HUES48 (cell line): ENCODE data around the gene RHBDD1.

ENCODE experiments used
- H3K27ac ChIP-seq: one replicate; pipeline ENCODE4 v1.7.0; 2013; ENCODE audit warnings: low read depth, low read length, inconsistent platforms
- H3K27me3 ChIP-seq: 2 replicates; pipeline ENCODE4 v1.6.1; 2013; ENCODE audit warnings: mild to moderate bottlenecking, low read length; ENCODE audit not compliant: control insufficient read depth, insufficient read depth
- H3K36me3 ChIP-seq: 2 replicates; pipeline ENCODE4 v1.6.1; 2013; ENCODE audit warnings: low read length; ENCODE audit not compliant: control insufficient read depth, insufficient read depth
- H3K4me1 ChIP-seq: 2 replicates; pipeline ENCODE4 v1.6.1; 2013; ENCODE audit warnings: mild to moderate bottlenecking, low read length; ENCODE audit not compliant: control insufficient read depth, insufficient read depth
- H3K4me3 ChIP-seq: 2 replicates; pipeline ENCODE4 v1.5.1; 2013; ENCODE audit warnings: mild to moderate bottlenecking, low read depth, low read length
- H3K9ac ChIP-seq: 2 replicates; pipeline ENCODE4 v1.6.1; 2013; ENCODE audit warnings: mild to moderate bottlenecking, low read depth, low read length, moderate library complexity
- H3K9me3 ChIP-seq: 2 replicates; pipeline ENCODE4 v1.6.1; 2013; ENCODE audit warnings: low read length; ENCODE audit not compliant: control insufficient read depth, insufficient read depth

Gene RHBDD1

GRCh38 chr2:227010433-227010832 lies 174.6 kb downstream of the RHBDD1 start:
- H3K4me1 ChIP-seq: peaks cover 6% of the 10 kb centered on the region; the same call in 1 of the 2 replicates
- H3K9ac ChIP-seq: no peak overlapping the region
- H3K4me3 ChIP-seq: no peak overlapping the region
- H3K9me3 ChIP-seq: no peaks in the 10 kb centered on the region
- no peaks in the 10 kb centered on the region for H3K27me3 ChIP-seq
- no peaks in the 10 kb centered on the region for H3K36me3 ChIP-seq
- no peak overlapping the region for H3K27ac ChIP-seq

DNA sequence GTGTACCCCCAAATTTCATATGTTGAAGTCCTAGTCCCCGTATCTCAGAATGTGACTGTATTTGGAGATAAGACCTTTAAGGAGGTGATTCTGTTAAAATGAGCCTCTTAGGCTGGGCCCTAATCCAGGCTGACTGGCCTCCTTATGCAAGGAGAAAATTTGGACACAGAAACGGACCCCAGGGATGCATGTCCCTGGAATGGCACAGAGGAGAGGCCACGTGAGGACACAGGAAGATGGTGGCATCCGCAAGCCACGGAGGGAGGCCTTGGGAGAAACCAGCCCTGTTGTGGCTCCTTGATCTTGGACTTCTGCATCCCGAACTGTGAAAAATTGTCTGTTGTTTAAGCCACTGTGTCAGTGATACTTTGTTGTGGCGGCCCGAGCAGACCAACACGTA lies 177.5 kb downstream of the RHBDD1 start:
- no peaks in the 10 kb centered on the region for H3K9me3 ChIP-seq
- H3K9ac ChIP-seq: no peak overlapping the region
- H3K4me1 ChIP-seq: no peaks in the 10 kb centered on the region
- no peak overlapping the region for H3K4me3 ChIP-seq
- no peak overlapping the region for H3K27ac ChIP-seq
- H3K36me3 ChIP-seq: no peaks in the 10 kb centered on the region
- no peaks in the 10 kb centered on the region for H3K27me3 ChIP-seq

GRCh38 chr2:227013881-227014280 lies 178.0 kb downstream of the RHBDD1 start:
- Histone ChIP-seq H3K36me3 (no peaks in the 10 kb centered on the region), H3K9me3 (no peaks in the 10 kb centered on the region)

GRCh38 chr2:227016894-227017293 lies 181.0 kb downstream of the RHBDD1 start:
- Histone ChIP-seq H3K27me3 (no peaks in the 10 kb centered on the region), H3K9ac (no peak overlapping the region), H3K9me3 (no peaks in the 10 kb centered on the region), H3K4me1 (no peaks in the 10 kb centered on the region), H3K27ac (no peak overlapping the region), H3K4me3 (no peak overlapping the region), H3K36me3 (no peaks in the 10 kb centered on the region)

More at GRCh38 chr2:227013881-227014280, 178.0 kb downstream of the RHBDD1 start:
- H3K27ac ChIP-seq: no peak overlapping the region
- no peak overlapping the region for H3K9ac ChIP-seq
- no peaks in the 10 kb centered on the region for H3K4me1 ChIP-seq
- no peak overlapping the region for H3K4me3 ChIP-seq
- H3K27me3 ChIP-seq: no peaks in the 10 kb centered on the region

GRCh38 chr2:227020416-227020815 lies 184.6 kb downstream of the RHBDD1 start:
- H3K27me3 ChIP-seq: no peaks in the 10 kb centered on the region
- H3K27ac ChIP-seq: no peak overlapping the region
- H3K4me3 ChIP-seq: no peak overlapping the region
- H3K9me3 ChIP-seq: no peaks in the 10 kb centered on the region
- H3K4me1 ChIP-seq: peaks cover 6% of the 10 kb centered on the region; the same call in 1 of the 2 replicates
- H3K36me3 ChIP-seq: no peaks in the 10 kb centered on the region
- no peak overlapping the region for H3K9ac ChIP-seq

DNA sequence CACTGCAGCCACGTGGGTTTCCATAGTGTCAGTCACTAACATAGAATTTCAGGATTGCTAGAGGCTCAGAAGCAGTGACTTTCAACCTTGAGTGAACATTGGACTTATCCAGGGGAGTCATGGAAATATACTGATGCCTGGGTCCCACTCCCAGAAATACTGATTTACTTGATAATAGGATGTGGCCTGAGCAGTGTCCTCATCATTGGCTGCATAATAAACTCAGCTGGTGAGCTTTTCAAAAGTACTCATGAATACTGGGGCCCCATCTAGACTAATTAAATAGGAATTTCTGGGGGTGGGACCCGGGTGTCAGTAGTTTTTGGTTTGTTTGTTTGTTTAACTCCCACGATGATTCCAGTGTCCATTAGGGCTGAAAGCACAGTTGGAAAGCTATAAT lies 186.8 kb downstream of the RHBDD1 start:
- peaks cover 6% of the 10 kb centered on the region; the same call in 1 of the 2 replicates for H3K4me1 ChIP-seq
- H3K27me3 ChIP-seq: no peaks in the 10 kb centered on the region
- H3K36me3 ChIP-seq: no peaks in the 10 kb centered on the region
- no peak overlapping the region for H3K27ac ChIP-seq
- no peaks in the 10 kb centered on the region for H3K9me3 ChIP-seq
- no peak overlapping the region for H3K9ac ChIP-seq
- H3K4me3 ChIP-seq: no peak overlapping the region

DNA sequence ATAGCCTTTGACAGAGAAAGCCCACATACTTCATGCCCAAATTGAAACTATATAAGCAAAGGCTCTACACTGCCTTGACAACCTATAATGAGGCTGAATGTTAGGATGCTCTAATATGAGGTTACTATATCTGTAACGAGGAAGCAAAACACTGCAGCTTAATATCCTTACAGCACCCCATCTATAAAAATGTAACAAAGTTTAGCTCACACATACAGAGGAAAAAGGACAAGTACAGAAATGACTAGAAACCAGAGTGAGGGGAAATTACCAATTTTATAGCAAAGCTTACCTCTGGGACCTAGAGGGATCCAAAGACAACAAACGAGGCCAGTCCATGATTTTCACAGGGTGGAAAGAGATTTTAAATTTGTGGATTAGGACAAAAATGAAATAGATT lies 189.7 kb downstream of the RHBDD1 start:
- no peak overlapping the region for H3K9ac ChIP-seq
- H3K27me3 ChIP-seq: no peaks in the 10 kb centered on the region
- no peak overlapping the region for H3K4me3 ChIP-seq
- no peaks in the 10 kb centered on the region for H3K9me3 ChIP-seq
- H3K27ac ChIP-seq: no peak overlapping the region
- peaks cover 6% of the 10 kb centered on the region; the same call in 1 of the 2 replicates for H3K4me1 ChIP-seq
- no peaks in the 10 kb centered on the region for H3K36me3 ChIP-seq

DNA sequence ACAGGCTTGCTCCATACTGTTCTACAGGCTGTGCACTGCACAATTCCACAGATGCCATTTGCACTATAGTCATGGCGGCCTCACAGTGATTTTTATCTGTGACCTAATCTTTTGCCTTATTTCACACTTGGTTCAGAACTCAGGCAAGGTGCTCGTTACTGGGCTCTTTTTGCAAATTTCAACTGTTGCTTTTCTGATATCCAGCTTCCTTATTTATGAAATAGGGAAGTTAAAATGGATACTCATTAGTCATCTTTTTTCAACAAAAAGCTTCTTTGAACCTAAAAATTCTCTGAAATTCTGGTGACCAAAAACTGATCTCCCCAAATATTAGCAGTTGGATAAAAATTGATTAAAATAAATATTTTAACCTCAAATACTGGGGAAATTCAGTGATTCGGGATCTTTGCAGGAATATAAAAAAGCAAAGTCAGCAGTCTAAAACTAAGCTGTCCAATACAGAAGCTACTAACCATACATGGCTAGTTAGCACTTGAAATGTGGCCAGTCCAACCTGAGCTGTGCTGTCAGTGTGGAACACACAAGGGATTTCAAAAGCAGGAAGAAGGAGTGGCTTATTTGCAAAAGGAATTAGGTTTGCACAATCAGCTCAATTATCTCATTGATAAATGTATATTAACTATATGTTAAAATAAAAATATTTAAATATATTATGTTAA lies 193.7 kb downstream of the RHBDD1 start:
- H3K4me3 ChIP-seq: no peak overlapping the region
- no peaks in the 10 kb centered on the region for H3K4me1 ChIP-seq
- no peak overlapping the region for H3K27ac ChIP-seq
- H3K27me3 ChIP-seq: no peaks in the 10 kb centered on the region
- no peaks in the 10 kb centered on the region for H3K9me3 ChIP-seq
- no peaks in the 10 kb centered on the region for H3K36me3 ChIP-seq
- no peak overlapping the region for H3K9ac ChIP-seq

- Histone ChIP-seq H3K36me3 (no peaks in the 10 kb centered on the region), H3K9ac (no peak overlapping the region), H3K27ac (no peak overlapping the region), H3K4me3 (no peak overlapping the region), H3K9me3 (no peaks in the 10 kb centered on the region), H3K27me3 (no peaks in the 10 kb centered on the region), H3K4me1 (no peaks in the 10 kb centered on the region)
Observed at GRCh38 chr2:227030789-227031188, 194.9 kb downstream of the RHBDD1 start.

GRCh38 chr2:227031379-227031778 lies 195.5 kb downstream of the RHBDD1 start:
- H3K4me1 ChIP-seq: no peaks in the 10 kb centered on the region
- no peak overlapping the region for H3K9ac ChIP-seq
- no peaks in the 10 kb centered on the region for H3K27me3 ChIP-seq
- H3K36me3 ChIP-seq: no peaks in the 10 kb centered on the region
- H3K4me3 ChIP-seq: no peak overlapping the region
- no peaks in the 10 kb centered on the region for H3K9me3 ChIP-seq
- H3K27ac ChIP-seq: no peak overlapping the region

- Histone ChIP-seq H3K9me3 (no peaks in the 10 kb centered on the region), H3K27me3 (no peaks in the 10 kb centered on the region), H3K36me3 (no peaks in the 10 kb centered on the region), H3K4me3 (no peak overlapping the region), H3K4me1 (no peaks in the 10 kb centered on the region), H3K9ac (no peak overlapping the region), H3K27ac (no peak overlapping the region)
Observed at GRCh38 chr2:227033471-227034148, 197.8 kb downstream of the RHBDD1 start.
